A549 (cell line): ENCODE data around the gene SLC2A13. TPM values are rescaled to one million over a fixed set of nuclear protein-coding genes. Genes with fewer than 3 reads are reported as not detected.
A peak's percentile ranks its signal among the peaks of the same experiment; 100 is the strongest.

ENCODE experiments used
- ATAC-seq, 2 experiments: fragments of 200-7000 bp in 1 of 2; fragments of >200 bp in 1 of 2; cut with Nextera tagmentation in 1 of 2; cut with Tn5 transposase in 1 of 2; 3 replicates each; pipeline versions ENCODE4 v1.8.0 to v1.9.1; 2018 to 2020; ENCODE audit warnings: mild to moderate bottlenecking in 1 of 2, moderate library complexity in 1 of 2
- CTCF ChIA-PET: fragments of 300-600 bp; sonication (Branson Sonifier 250); formaldehyde crosslinking; extraction: SDS; loops from one replicate; lab custom pipeline; 2021; ENCODE audit warnings: antibody characterized with exemption, inconsistent platforms; lab: Yijun Ruan, JAX
- POLR2A ChIA-PET: fragments of 350-600 bp; formaldehyde crosslinking; extraction: SDS; loops from one replicate; lab custom pipeline; 2021; ENCODE audit warnings: antibody characterized with exemption, inconsistent platforms; lab: Yijun Ruan, JAX
- DNase-seq, 2 experiments: peaks; one replicate each; pipeline versions ENCODE4 v3.0.0 to v3.0.0-alpha.2; 2011 to 2016; ENCODE audit warnings: low read depth in 1 of 2, low spot score in 1 of 2
- FAIRE-seq: peaks from 2 replicates; lab custom pipeline; 2011; peaks lifted over from hg19 to GRCh38; lab: Jason Lieb, UNC
- H3K27ac ChIP-seq, 2 experiments: fragments of >200 bp; sonication (Bioruptor Twin); formaldehyde crosslinking; 3 replicates each; pipeline ENCODE4 v1.5.1; 2016 to 2017
- H3K4me1 ChIP-seq: fragments of >200 bp; sonication (Bioruptor Twin); formaldehyde crosslinking; 3 replicates; pipeline ENCODE4 v1.6.1; 2016
- H3K4me2 ChIP-seq: fragments of >200 bp; sonication (Bioruptor Twin); formaldehyde crosslinking; 3 replicates; pipeline ENCODE4 v1.6.1; 2016
- H3K4me3 ChIP-seq: fragments of >200 bp; sonication (Bioruptor Twin); formaldehyde crosslinking; 3 replicates; pipeline ENCODE4 v1.5.1; 2016
- H3K9me3 ChIP-seq: fragments of >200 bp; sonication (Bioruptor Twin); formaldehyde crosslinking; 3 replicates; pipeline ENCODE4 v1.6.1; 2016
- BHLHE40 ChIP-seq: IDR thresholded peaks from 2 replicates; pipeline ENCODE4 v1.6.1; 2012; ENCODE audit warnings: low read depth, low read length, inconsistent platforms
- CBX8 ChIP-seq: fragments of 200-600 bp; sonication (generic); IDR thresholded peaks from 2 replicates; pipeline ENCODE4 v1.6.1; 2016
- CEBPB ChIP-seq, 2 experiments: fragments of >200 bp in 1 of 2; sonication (Bioruptor Twin) in 1 of 2; formaldehyde crosslinking in 1 of 2; IDR thresholded peaks; 2 replicates each; pipeline ENCODE4 v1.6.1; 2012 to 2016
- CHD2 ChIP-seq: fragments of 150-350 bp; IDR thresholded peaks from 2 replicates; pipeline ENCODE4 v1.6.1; 2014; ENCODE audit warnings: low read length; ENCODE audit not compliant: partially characterized antibody
- EP300 ChIP-seq, 2 experiments: fragments of >200 bp; sonication (Bioruptor Twin); formaldehyde crosslinking; IDR thresholded peaks; 2 replicates in 1 of 2; 3 replicates in 1 of 2; pipeline ENCODE4 v1.6.1; 2016 to 2017
- FOSL2 ChIP-seq, 2 experiments: fragments of 450-650 bp in 1 of 2; fragments of >200 bp in 1 of 2; sonication (Bioruptor Twin) in 1 of 2; formaldehyde crosslinking; IDR thresholded peaks; 2 replicates each; pipeline versions ENCODE4 v1.5.0 to v1.6.1; 2016 to 2020; ENCODE audit warnings: mild to moderate bottlenecking in 1 of 2, moderate library complexity in 1 of 2
- HES2 ChIP-seq: fragments of >200 bp; sonication (Bioruptor Twin); formaldehyde crosslinking; IDR thresholded peaks from 2 replicates; pipeline ENCODE4 v1.6.1; 2016
- HEYL ChIP-seq: fragments of 250-450 bp; sonication (Bioruptor Pico); IDR thresholded peaks from 2 replicates; pipeline ENCODE4 v1.8.0; 2021; ENCODE audit warnings: mild to moderate bottlenecking, moderate library complexity
- HOXB13 ChIP-seq: fragments of 250-450 bp; sonication (Bioruptor Pico); IDR thresholded peaks from 2 replicates; pipeline ENCODE4 v1.5.0; 2020; ENCODE audit warnings: low read depth, mild to moderate bottlenecking, moderate library complexity
- JUN ChIP-seq, 2 experiments: fragments of >200 bp; sonication (Bioruptor Twin); formaldehyde crosslinking; IDR thresholded peaks; 2 replicates in 1 of 2; 3 replicates in 1 of 2; pipeline ENCODE4 v1.6.1; 2016 to 2017
- MAFK ChIP-seq: fragments of 450-650 bp; IDR thresholded peaks from 2 replicates; pipeline ENCODE4 v1.6.1; 2014; ENCODE audit not compliant: partially characterized antibody
- NR3C1 ChIP-seq: fragments of >200 bp; sonication (Bioruptor Twin); formaldehyde crosslinking; IDR thresholded peaks from 3 replicates; pipeline ENCODE4 v1.6.1; 2017
- RARB ChIP-seq: fragments of 250-450 bp; sonication (Bioruptor Pico); IDR thresholded peaks from 2 replicates; pipeline ENCODE4 v1.8.0; 2021; ENCODE audit warnings: mild to moderate bottlenecking, moderate library complexity
- RNF2 ChIP-seq: fragments of 200-600 bp; sonication (generic); IDR thresholded peaks from 2 replicates; pipeline ENCODE4 v1.6.1; 2016; ENCODE audit warnings: low read depth, mild to moderate bottlenecking, antibody characterized with exemption, moderate library complexity, borderline replicate concordance
- ZC3H11A ChIP-seq: fragments of 450-650 bp; IDR thresholded peaks from 2 replicates; pipeline ENCODE4 v1.6.1; 2014; ENCODE audit warnings: antibody characterized with exemption, mild to moderate bottlenecking
- ZFP36 ChIP-seq: fragments of 450-650 bp; IDR thresholded peaks from 2 replicates; pipeline ENCODE4 v1.6.1; 2014; ENCODE audit warnings: borderline replicate concordance; ENCODE audit not compliant: partially characterized antibody
- ZSCAN20 ChIP-seq: fragments of 250-450 bp; sonication (Bioruptor Pico); IDR thresholded peaks from 2 replicates; pipeline ENCODE4 v1.8.0; 2022; ENCODE audit warnings: mild to moderate bottlenecking, moderate library complexity
- WGBS: methylation state at CpG from one replicate; pipeline ENCODE4 v1.1.6; 2017; ENCODE audit errors: missing lambda C conversion rate; 5-methylcytosine and 5-hydroxymethylcytosine counted together
- polyA plus RNA-seq, 4 experiments: library from polyadenylated mRNA; depleted of rRNA in 3 of 4; stranded (reverse); fragments of >200 nt; fragmentation: RNase III in 1 of 4; extraction: RNeasy Plus Mini Kit Qiagen cat#74134 plus additional on column Dnase treatment in 1 of 4; gene quantifications; 2 replicates in 3 of 4; 3 replicates in 1 of 4; pipeline ENCODE4 v1.2.3, GENCODE V29; 2011 to 2017
- TF ChIP-seq, protein P1 (sequence below): fragments of >200 bp; sonication (Bioruptor Twin); formaldehyde crosslinking; IDR thresholded peaks from 3 replicates; pipeline ENCODE4 v1.6.1; 2016
- TF ChIP-seq, protein P2 (sequence below): IDR thresholded peaks from 2 replicates; pipeline ENCODE4 v1.6.1; 2012
- TF ChIP-seq, protein P3 (sequence below): fragments of 150-350 bp; IDR thresholded peaks from 2 replicates; pipeline ENCODE4 v1.6.1; 2014; ENCODE audit warnings: low read depth, mild to moderate bottlenecking, low read length
- TF ChIP-seq, protein P4 (sequence below): fragments of 450-650 bp; IDR thresholded peaks from 2 replicates; pipeline ENCODE4 v1.6.1; 2014; ENCODE audit warnings: antibody characterized with exemption
- TF ChIP-seq, protein P5 (sequence below): IDR thresholded peaks from 2 replicates; pipeline ENCODE4 v1.6.1; 2012; ENCODE audit warnings: low read depth, borderline replicate concordance
- TF ChIP-seq, protein P6 (sequence below): fragments of 250-450 bp; sonication (Bioruptor Pico); IDR thresholded peaks from 2 replicates; pipeline ENCODE4 v1.5.0; 2021; ENCODE audit warnings: mild to moderate bottlenecking, moderate library complexity, borderline replicate concordance

The SLC2A13 gene
- polyA plus RNA-seq, 2 of the 4 experiments (the other 2 are of a cell fraction) = 4.5 to 8.2 TPM

DNA sequence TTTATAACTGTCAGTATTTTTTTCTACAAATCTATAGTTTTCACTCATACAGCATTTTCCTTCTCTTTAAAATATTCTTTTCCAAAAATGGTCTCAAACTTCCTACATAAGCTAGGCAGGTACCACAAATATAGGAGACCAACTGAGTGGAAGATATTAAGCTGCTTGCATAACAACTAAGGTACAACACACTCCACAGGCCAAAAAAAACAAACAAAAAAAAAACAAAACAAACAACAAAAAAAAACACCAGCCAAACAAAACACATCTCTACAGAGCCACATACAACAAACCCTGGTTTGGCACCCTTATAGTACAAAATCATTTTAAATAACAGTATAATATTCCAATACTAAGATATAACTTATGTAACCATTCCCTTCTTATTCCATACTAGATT, 50.1 kb downstream of the SLC2A13 start:
- CTCF ChIA-PET = interaction anchor here (2.5 kb wide), 1 partner anchor 51 kb away, joined by 13 read pairs; no protein-coding TSS in a partner anchor
- TF ChIP-seq, protein P1, sequence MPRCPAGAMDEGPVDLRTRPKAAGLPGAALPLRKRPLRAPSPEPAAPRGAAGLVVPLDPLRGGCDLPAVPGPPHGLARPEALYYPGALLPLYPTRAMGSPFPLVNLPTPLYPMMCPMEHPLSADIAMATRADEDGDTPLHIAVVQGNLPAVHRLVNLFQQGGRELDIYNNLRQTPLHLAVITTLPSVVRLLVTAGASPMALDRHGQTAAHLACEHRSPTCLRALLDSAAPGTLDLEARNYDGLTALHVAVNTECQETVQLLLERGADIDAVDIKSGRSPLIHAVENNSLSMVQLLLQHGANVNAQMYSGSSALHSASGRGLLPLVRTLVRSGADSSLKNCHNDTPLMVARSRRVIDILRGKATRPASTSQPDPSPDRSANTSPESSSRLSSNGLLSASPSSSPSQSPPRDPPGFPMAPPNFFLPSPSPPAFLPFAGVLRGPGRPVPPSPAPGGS = no peak
- TF ChIP-seq RNF2 (no peak), NR3C1 (no peak), CEBPB (IDR thresholded peaks at IDR 0.05) (no peak), EP300 (IDR thresholded peaks at IDR 0.05) (no peak), ZC3H11A (no peak), RARB (no peak), BHLHE40 (no peak)
- TF ChIP-seq, all 56 proteins: peak for 0
- Histone ChIP-seq H3K4me1 (peaks cover 24% of the 10 kb centered on the region; the same call in 2 of the 3 replicates), H3K4me3 (no peak overlapping the region), H3K27ac (no peak overlapping the region), H3K9me3 (no peaks in the 10 kb centered on the region), H3K4me2 (no peak overlapping the region)
- POLR2A ChIA-PET = no interaction called here
- FAIRE-seq (no peak), ATAC-seq (no peak), DNase-seq (no peak)

- ATAC-seq = peak; percentile 75 to 77
- no peaks in the 10 kb centered on the region for H3K9me3 ChIP-seq
- CTCF ChIA-PET = interaction anchor here (2.0 to 2.5 kb wide), 2 partner anchors 44 to 52 kb away, joined by 7 to 13 read pairs; no protein-coding TSS in a partner anchor
- POLR2A ChIA-PET = no interaction called here
- peaks cover 24% of the 10 kb centered on the region; the same call in 2 of the 3 replicates for H3K4me1 ChIP-seq
- H3K4me3 ChIP-seq = no peak overlapping the region
- peak in 1 of 2 experiments; percentile 23 for DNase-seq
- H3K27ac ChIP-seq = no peak overlapping the region
- 62% methylated on average over 3 of the region's 3 CpGs for WGBS
- no peak for TF ChIP-seq HES2
- no peak for TF ChIP-seq HEYL (CRISPR knock-in tag)
- TF ChIP-seq, protein P2, sequence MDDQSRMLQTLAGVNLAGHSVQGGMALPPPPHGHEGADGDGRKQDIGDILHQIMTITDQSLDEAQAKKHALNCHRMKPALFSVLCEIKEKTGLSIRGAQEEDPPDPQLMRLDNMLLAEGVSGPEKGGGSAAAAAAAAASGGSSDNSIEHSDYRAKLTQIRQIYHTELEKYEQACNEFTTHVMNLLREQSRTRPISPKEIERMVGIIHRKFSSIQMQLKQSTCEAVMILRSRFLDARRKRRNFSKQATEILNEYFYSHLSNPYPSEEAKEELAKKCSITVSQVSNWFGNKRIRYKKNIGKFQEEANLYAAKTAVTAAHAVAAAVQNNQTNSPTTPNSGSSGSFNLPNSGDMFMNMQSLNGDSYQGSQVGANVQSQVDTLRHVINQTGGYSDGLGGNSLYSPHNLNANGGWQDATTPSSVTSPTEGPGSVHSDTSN = no peak
- TF ChIP-seq CHD2 = no peak
- no peak for TF ChIP-seq ZSCAN20 (CRISPR knock-in tag)
- TF ChIP-seq ZFP36 = no peak
- TF ChIP-seq JUN (IDR thresholded peaks at IDR 0.05) = no peak
- no peak for TF ChIP-seq HOXB13
- TF ChIP-seq MAFK = no peak
- TF ChIP-seq, protein P3, sequence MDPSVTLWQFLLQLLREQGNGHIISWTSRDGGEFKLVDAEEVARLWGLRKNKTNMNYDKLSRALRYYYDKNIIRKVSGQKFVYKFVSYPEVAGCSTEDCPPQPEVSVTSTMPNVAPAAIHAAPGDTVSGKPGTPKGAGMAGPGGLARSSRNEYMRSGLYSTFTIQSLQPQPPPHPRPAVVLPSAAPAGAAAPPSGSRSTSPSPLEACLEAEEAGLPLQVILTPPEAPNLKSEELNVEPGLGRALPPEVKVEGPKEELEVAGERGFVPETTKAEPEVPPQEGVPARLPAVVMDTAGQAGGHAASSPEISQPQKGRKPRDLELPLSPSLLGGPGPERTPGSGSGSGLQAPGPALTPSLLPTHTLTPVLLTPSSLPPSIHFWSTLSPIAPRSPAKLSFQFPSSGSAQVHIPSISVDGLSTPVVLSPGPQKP = no peak
- TF ChIP-seq, protein P4, sequence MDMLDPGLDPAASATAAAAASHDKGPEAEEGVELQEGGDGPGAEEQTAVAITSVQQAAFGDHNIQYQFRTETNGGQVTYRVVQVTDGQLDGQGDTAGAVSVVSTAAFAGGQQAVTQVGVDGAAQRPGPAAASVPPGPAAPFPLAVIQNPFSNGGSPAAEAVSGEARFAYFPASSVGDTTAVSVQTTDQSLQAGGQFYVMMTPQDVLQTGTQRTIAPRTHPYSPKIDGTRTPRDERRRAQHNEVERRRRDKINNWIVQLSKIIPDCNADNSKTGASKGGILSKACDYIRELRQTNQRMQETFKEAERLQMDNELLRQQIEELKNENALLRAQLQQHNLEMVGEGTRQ = no peak
- TF ChIP-seq CBX8 = no peak
- TF ChIP-seq, protein P5, sequence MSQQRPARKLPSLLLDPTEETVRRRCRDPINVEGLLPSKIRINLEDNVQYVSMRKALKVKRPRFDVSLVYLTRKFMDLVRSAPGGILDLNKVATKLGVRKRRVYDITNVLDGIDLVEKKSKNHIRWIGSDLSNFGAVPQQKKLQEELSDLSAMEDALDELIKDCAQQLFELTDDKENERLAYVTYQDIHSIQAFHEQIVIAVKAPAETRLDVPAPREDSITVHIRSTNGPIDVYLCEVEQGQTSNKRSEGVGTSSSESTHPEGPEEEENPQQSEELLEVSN = no peak
- TF ChIP-seq FOSL2 (IDR thresholded peaks at IDR 0.05) = no peak
- TF ChIP-seq FOSL2 (CRISPR knock-in tag; IDR thresholded peaks at IDR 0.05) = no peak
- TF ChIP-seq, protein P6, sequence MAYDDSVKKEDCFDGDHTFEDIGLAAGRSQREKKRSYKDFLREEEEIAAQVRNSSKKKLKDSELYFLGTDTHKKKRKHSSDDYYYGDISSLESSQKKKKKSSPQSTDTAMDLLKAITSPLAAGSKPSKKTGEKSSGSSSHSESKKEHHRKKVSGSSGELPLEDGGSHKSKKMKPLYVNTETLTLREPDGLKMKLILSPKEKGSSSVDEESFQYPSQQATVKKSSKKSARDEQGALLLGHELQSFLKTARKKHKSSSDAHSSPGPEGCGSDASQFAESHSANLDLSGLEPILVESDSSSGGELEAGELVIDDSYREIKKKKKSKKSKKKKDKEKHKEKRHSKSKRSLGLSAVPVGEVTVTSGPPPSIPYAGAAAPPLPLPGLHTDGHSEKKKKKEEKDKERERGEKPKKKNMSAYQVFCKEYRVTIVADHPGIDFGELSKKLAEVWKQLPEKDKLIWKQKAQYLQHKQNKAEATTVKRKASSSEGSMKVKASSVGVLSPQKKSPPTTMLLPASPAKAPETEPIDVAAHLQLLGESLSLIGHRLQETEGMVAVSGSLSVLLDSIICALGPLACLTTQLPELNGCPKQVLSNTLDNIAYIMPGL = no peak
- peak overlapping the region; percentile 68 for H3K4me2 ChIP-seq
- no peak for FAIRE-seq
Observed at GRCh38 chr12:40055228-40055579, 50.7 kb downstream of the SLC2A13 start.
